Measurements from ENCODE around the gene ZNF837.

DNA sequence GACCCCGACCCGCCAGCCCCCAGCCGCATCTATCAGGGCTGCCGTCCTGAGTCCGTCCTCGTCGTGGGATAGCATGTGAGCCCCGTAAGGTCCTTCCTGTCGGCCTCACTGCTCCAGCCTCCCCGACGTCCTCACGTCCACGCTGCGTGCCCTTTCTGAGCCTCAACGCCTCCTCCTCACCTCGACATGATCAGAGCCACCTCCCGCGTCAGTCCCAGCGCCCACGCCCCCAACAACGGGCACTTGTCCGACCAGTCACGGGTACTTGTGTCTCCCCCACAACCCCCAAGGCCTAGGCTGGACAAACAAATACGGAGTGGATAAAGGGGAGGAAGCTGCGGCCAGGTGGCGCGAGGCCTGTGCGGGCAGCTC is 18.9 kb downstream of the ZNF837 start:
- peak; percentile 46; the same call in 1 of the 2 replicates for TF ChIP-seq BHLHE40 (IDR thresholded peaks at IDR 0.05; ENCODE audit: low read depth, low read length)
- no peak for TF ChIP-seq POLR2A (IDR thresholded peaks at IDR 0.05; ENCODE audit: low read depth, low read length)
- no peak for TF ChIP-seq RCOR1 (IDR thresholded peaks at IDR 0.05; ENCODE audit: insufficient replicate concordance, low read length)
- TF ChIP-seq, protein P1, sequence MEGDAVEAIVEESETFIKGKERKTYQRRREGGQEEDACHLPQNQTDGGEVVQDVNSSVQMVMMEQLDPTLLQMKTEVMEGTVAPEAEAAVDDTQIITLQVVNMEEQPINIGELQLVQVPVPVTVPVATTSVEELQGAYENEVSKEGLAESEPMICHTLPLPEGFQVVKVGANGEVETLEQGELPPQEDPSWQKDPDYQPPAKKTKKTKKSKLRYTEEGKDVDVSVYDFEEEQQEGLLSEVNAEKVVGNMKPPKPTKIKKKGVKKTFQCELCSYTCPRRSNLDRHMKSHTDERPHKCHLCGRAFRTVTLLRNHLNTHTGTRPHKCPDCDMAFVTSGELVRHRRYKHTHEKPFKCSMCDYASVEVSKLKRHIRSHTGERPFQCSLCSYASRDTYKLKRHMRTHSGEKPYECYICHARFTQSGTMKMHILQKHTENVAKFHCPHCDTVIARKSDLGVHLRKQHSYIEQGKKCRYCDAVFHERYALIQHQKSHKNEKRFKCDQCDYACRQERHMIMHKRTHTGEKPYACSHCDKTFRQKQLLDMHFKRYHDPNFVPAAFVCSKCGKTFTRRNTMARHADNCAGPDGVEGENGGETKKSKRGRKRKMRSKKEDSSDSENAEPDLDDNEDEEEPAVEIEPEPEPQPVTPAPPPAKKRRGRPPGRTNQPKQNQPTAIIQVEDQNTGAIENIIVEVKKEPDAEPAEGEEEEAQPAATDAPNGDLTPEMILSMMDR (conservative IDR thresholded peaks at IDR 0.05; ENCODE audit: low read depth, low read length) = no peak
- TF ChIP-seq RAD21 (IDR thresholded peaks at IDR 0.05; ENCODE audit: low read length) = no peak
- TF ChIP-seq, protein P2, sequence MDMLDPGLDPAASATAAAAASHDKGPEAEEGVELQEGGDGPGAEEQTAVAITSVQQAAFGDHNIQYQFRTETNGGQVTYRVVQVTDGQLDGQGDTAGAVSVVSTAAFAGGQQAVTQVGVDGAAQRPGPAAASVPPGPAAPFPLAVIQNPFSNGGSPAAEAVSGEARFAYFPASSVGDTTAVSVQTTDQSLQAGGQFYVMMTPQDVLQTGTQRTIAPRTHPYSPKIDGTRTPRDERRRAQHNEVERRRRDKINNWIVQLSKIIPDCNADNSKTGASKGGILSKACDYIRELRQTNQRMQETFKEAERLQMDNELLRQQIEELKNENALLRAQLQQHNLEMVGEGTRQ (IDR thresholded peaks at IDR 0.05; ENCODE audit: low read depth, low read length) = no peak; the same call in 1 of the 2 replicates
- no peak for TF ChIP-seq MXI1 (IDR thresholded peaks at IDR 0.05; ENCODE audit: borderline replicate concordance, low read depth, low read length)
- no peak for TF ChIP-seq RFX5 (IDR thresholded peaks at IDR 0.05; ENCODE audit: low read depth, low read length)
- no peak for TF ChIP-seq SMC3 (IDR thresholded peaks at IDR 0.05; ENCODE audit: low read depth, low read length)

Measured in IMR-90 (cell line).